ENCODE data around the gene AP1AR.

The AP1AR gene

DNA sequence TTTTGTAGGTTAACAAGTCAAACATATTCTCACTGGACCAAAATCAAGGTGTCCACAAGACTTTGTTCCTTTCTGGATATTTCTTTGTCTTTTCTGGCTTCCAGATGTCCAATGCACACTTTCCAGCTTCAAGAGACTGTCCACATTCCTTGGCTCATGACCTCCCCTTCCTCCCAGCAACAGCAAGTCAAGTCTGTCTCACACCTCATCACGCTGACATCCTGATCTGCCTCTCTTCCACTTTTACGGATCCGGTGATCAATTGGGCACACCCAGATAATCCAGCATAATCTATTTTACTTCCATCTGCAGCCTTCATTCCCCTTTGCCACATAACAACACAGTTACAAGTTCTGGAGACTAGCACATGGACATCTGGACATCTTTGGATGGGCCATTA, 44.5 kb downstream of the AP1AR start:
- Histone ChIP-seq H3K27me3 (no peaks in the 10 kb centered on the region), H3K4me3 (ENCODE audit: low read depth in 1 of 2, low read length in 1 of 2) (no peak overlapping the region), H3K27ac (no peak overlapping the region), H3K9me3 (no peaks in the 10 kb centered on the region), H3K4me1 (ENCODE audit: control insufficient read depth in 1 of 2, insufficient read depth in 1 of 2, low read depth in 1 of 2, low read length in 1 of 2) (peaks cover 21 to 24% of the 10 kb centered on the region in 2 experiments), H3K36me3 (peaks cover 14% of the 10 kb centered on the region)
- no peak for TF ChIP-seq CTCF (IDR thresholded peaks at IDR 0.05)

GRCh38 chr4:112277220-112277619, 45.6 kb downstream of the AP1AR start:
- Histone ChIP-seq H3K4me3 (ENCODE audit: low read depth in 1 of 2, low read length in 1 of 2) (no peak overlapping the region), H3K4me1 (ENCODE audit: control insufficient read depth in 1 of 2, insufficient read depth in 1 of 2, low read depth in 1 of 2, low read length in 1 of 2) (peaks cover 15 to 20% of the 10 kb centered on the region in 2 experiments), H3K36me3 (peaks cover 14% of the 10 kb centered on the region), H3K27me3 (no peaks in the 10 kb centered on the region), H3K27ac (no peak overlapping the region), H3K9me3 (no peaks in the 10 kb centered on the region)
- no peak for TF ChIP-seq CTCF (IDR thresholded peaks at IDR 0.05)

- no peak overlapping the region for H3K4me3 ChIP-seq (ENCODE audit: low read depth in 1 of 2, low read length in 1 of 2)
- peaks cover 17 to 20% of the 10 kb centered on the region in 2 experiments for H3K4me1 ChIP-seq (ENCODE audit: control insufficient read depth in 1 of 2, insufficient read depth in 1 of 2, low read depth in 1 of 2, low read length in 1 of 2)
- no peak overlapping the region for H3K27ac ChIP-seq
- no peaks in the 10 kb centered on the region for H3K27me3 ChIP-seq
- H3K36me3 ChIP-seq = peaks cover 14% of the 10 kb centered on the region
- TF ChIP-seq CTCF (IDR thresholded peaks at IDR 0.05) = no peak
- H3K9me3 ChIP-seq = no peaks in the 10 kb centered on the region
Observed at GRCh38 chr4:112277705-112278448, 46.3 kb downstream of the AP1AR start.

DNA sequence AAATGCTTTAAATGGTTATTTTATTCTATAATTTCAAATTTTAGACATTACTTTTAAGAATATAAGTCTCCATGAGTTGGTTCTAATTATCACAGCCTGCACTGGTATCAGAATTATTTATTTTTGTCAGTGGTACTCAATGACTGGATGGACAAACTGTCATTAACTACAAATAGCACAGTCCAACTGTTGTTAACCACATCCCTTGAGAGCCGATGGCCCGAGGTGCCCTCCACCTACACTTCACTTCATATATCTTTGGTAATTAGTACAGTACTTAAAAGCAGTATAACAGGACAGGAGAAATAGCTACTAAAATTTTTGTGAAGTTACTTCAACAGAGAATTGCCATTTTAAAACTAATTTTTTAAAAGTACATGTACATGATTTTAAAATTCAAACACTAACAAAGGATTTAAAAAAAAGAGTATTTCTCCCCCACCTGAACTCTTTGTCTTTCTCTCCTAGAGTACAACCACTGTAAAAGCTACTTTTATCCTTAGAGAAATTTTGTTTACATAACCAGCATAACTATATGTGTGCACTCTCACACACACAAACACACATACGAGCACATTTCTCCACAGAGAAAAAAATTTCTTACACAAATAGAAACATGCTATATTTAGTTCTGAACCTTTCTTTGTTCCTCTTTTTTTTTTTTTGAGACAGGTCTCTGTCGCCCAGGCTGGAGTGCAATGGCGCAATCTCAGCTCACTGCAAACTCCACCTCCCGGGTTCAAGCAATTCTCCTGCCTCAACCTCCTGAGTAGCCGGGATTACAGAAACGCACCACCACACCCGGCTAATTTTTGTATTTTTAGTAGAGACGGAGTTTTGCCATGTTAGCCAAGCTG, 47.7 kb downstream of the AP1AR start:
- Histone ChIP-seq H3K27ac (peak overlapping the region; percentile 63), H3K4me3 (ENCODE audit: low read depth in 1 of 2, low read length in 1 of 2) (peak overlapping the region; percentile 13 to 26), H3K27me3 (no peaks in the 10 kb centered on the region), H3K4me1 (ENCODE audit: control insufficient read depth in 1 of 2, insufficient read depth in 1 of 2, low read depth in 1 of 2, low read length in 1 of 2) (peaks cover 30 to 33% of the 10 kb centered on the region in 2 experiments), H3K36me3 (peaks cover 14% of the 10 kb centered on the region), H3K9me3 (no peaks in the 10 kb centered on the region)
- no peak for TF ChIP-seq CTCF (IDR thresholded peaks at IDR 0.05)

DNA sequence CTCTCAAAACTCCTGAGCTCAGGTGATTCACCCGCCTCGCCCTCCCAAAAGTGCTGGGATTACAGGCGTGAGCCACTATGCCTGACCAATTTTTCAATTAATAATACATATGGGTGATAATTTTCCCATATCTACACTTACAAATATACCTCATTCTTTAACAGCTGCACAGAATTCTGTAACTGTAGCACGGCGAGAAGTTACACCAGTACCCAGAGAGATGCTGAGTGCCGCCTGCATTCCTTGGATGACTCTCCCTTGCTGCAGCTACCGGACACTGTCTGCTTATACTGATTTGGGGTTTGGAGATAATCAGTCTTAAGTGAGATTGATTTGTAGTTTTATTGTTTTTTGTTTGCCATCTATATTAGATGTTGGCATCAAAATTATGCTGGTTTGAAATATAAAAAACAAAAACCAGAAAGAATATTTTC, 48.3 kb downstream of the AP1AR start:
- Histone ChIP-seq H3K4me3 (ENCODE audit: low read depth in 1 of 2, low read length in 1 of 2) (peak overlapping the region; percentile 13 to 26), H3K27me3 (no peaks in the 10 kb centered on the region), H3K9me3 (no peaks in the 10 kb centered on the region), H3K27ac (peak overlapping the region; percentile 63), H3K36me3 (peaks cover 13% of the 10 kb centered on the region), H3K4me1 (ENCODE audit: control insufficient read depth in 1 of 2, insufficient read depth in 1 of 2, low read depth in 1 of 2, low read length in 1 of 2) (peaks cover 37 to 40% of the 10 kb centered on the region in 2 experiments)
- TF ChIP-seq CTCF (IDR thresholded peaks at IDR 0.05) = no peak

Data from neutrophil (primary cell).